SK-N-SH (cell line): ENCODE data around the gene TLL2. TPM values are rescaled to one million over a fixed set of nuclear protein-coding genes. Genes with fewer than 3 reads are reported as not detected.

Source experiments
- CTCF ChIA-PET: fragments of 300-600, 350-600 bp; formaldehyde crosslinking; extraction: SDS; loops from one replicate; lab custom pipeline; 2021; lab: Yijun Ruan, JAX
- POLR2A ChIA-PET: fragments of 350-600 bp; sonication (Branson Sonifier 250); formaldehyde crosslinking; extraction: SDS; loops from one replicate; lab custom pipeline; 2020; ENCODE audit warnings: antibody characterized with exemption, inconsistent platforms; lab: Yijun Ruan, JAX
- DNase-seq: peaks from one replicate; pipeline ENCODE4 v3.0.0; 2012
- H2AFZ ChIP-seq: fragments of 200-600 bp; sonication (generic); 2 replicates; pipeline ENCODE4 v1.8.1; 2016; ENCODE audit warnings: antibody characterized with exemption, mild to moderate bottlenecking, low read depth
- H3F3A ChIP-seq: fragments of 200-600 bp; sonication (generic); replicated peaks from 2 replicates; pipeline ENCODE3; 2016; ENCODE audit warnings: antibody characterized with exemption, mild to moderate bottlenecking; ENCODE audit not compliant: insufficient read depth
- H3K27ac ChIP-seq, 2 experiments: fragments of 200-500 bp in 1 of 2; fragments of 200-600 bp in 1 of 2; sonication (Bioruptor generic) in 1 of 2; sonication (generic), shearing (Covaris generic) in 1 of 2; 2 replicates each; pipeline versions ENCODE4 v1.5.1 to v1.6.1; 2014 to 2016; ENCODE audit warnings: low read depth in 2 of 2, inconsistent platforms in 1 of 2, low read length in 1 of 2, mild to moderate bottlenecking in 1 of 2, mixed read lengths in 1 of 2
- H3K27me3 ChIP-seq: fragments of 200-600 bp; sonication (generic), shearing (Covaris generic); 2 replicates; pipeline ENCODE4 v1.6.1; 2016; ENCODE audit warnings: mixed run types; ENCODE audit not compliant: insufficient read depth
- H3K36me3 ChIP-seq, 2 experiments: fragments of 200-500 bp in 1 of 2; fragments of 200-600 bp in 1 of 2; sonication (Bioruptor generic) in 1 of 2; sonication (generic) in 1 of 2; replicated peaks in 1 of 2; 2 replicates each; pipeline versions ENCODE3 to v1.5.1; 2014 to 2016; ENCODE audit warnings: low read length in 1 of 2, mild to moderate bottlenecking in 1 of 2; ENCODE audit not compliant: insufficient read depth in 2 of 2, control insufficient read depth in 1 of 2
- H3K4me1 ChIP-seq, 2 experiments: fragments of 200-500 bp in 1 of 2; fragments of 200-600 bp in 1 of 2; sonication (Bioruptor generic) in 1 of 2; sonication (generic), shearing (Covaris generic) in 1 of 2; 2 replicates each; pipeline versions ENCODE4 v1.5.1 to v1.6.1; 2014 to 2016; ENCODE audit warnings: low read depth in 1 of 2, low read length in 1 of 2, mixed run types in 1 of 2; ENCODE audit not compliant: insufficient read depth in 2 of 2, control insufficient read depth in 1 of 2
- H3K4me2 ChIP-seq: fragments of 200-600 bp; sonication (generic), shearing (Covaris generic); 2 replicates; pipeline ENCODE4 v1.6.1; 2017; ENCODE audit warnings: mixed run types
- H3K4me3 ChIP-seq, 2 experiments: fragments of 200-500 bp in 1 of 2; fragments of 200-600 bp in 1 of 2; sonication (Bioruptor generic) in 1 of 2; sonication (generic), shearing (Covaris generic) in 1 of 2; 2 replicates each; pipeline versions ENCODE4 v1.5.1 to v1.8.1; 2014 to 2016; ENCODE audit warnings: low read depth in 2 of 2, inconsistent platforms in 1 of 2, low read length in 1 of 2, mild to moderate bottlenecking in 1 of 2, mixed read lengths in 1 of 2, moderate library complexity in 1 of 2
- H3K79me2 ChIP-seq: fragments of 200-600 bp; sonication (generic); 2 replicates; pipeline ENCODE4 v1.8.1; 2017; ENCODE audit warnings: mild to moderate bottlenecking; ENCODE audit not compliant: insufficient read depth
- H3K9ac ChIP-seq: fragments of 200-600 bp; sonication (generic); 2 replicates; pipeline ENCODE4 v1.6.1; 2017; ENCODE audit warnings: mixed run types
- H3K9me2 ChIP-seq: fragments of 200-600 bp; sonication (generic); 2 replicates; pipeline ENCODE4 v1.6.1; 2017; ENCODE audit warnings: mixed run types
- H3K9me3 ChIP-seq: fragments of 200-600 bp; sonication (generic); 2 replicates; pipeline ENCODE4 v1.6.1; 2017; ENCODE audit warnings: mixed run types, mild to moderate bottlenecking, moderate library complexity
- H4K20me1 ChIP-seq: fragments of 200-600 bp; sonication (generic); 2 replicates; pipeline ENCODE4 v1.6.1; 2017; ENCODE audit warnings: mild to moderate bottlenecking, mixed run types; ENCODE audit not compliant: insufficient read depth
- CHD2 ChIP-seq: fragments of 150-350 bp; IDR thresholded peaks from 2 replicates; pipeline ENCODE4 v1.6.1; 2018; ENCODE audit warnings: low read length; ENCODE audit not compliant: partially characterized antibody
- CTCF ChIP-seq: fragments of 200-600 bp; sonication (generic); IDR thresholded peaks from 2 replicates; pipeline ENCODE4 v1.6.1; 2017; ENCODE audit warnings: antibody characterized with exemption, mild to moderate bottlenecking, moderate library complexity
- EZH2phosphoT487 ChIP-seq: fragments of 200-600 bp; sonication (generic); IDR thresholded peaks from 2 replicates; pipeline ENCODE4 v1.6.1; 2017; ENCODE audit warnings: low read depth, mixed run types, mild to moderate bottlenecking, antibody characterized with exemption, moderate library complexity, borderline replicate concordance
- FOSL2 ChIP-seq: IDR thresholded peaks from 2 replicates; pipeline ENCODE4 v1.4.0; 2012; ENCODE audit warnings: low read depth, mild to moderate bottlenecking, moderate library complexity, borderline replicate concordance
- GABPA ChIP-seq: IDR thresholded peaks from 2 replicates; pipeline ENCODE4 v1.4.0; 2012; ENCODE audit warnings: low read depth, mild to moderate bottlenecking
- GATA2 ChIP-seq: sonication (generic); formaldehyde crosslinking; IDR thresholded peaks from 2 replicates; pipeline ENCODE4 v1.5.0; 2020; ENCODE audit warnings: mild to moderate bottlenecking, missing genetic modification reagents
- MAX ChIP-seq: IDR thresholded peaks from 2 replicates; pipeline ENCODE4 v1.4.0; 2012; ENCODE audit warnings: low read depth
- MXI1 ChIP-seq: IDR thresholded peaks from 2 replicates; pipeline ENCODE4 v1.6.1; 2012; ENCODE audit warnings: mild to moderate bottlenecking, low read depth, low read length, improper control_type of control experiment
- NFIC ChIP-seq: IDR thresholded peaks from 2 replicates; pipeline ENCODE4 v1.4.0; 2012; ENCODE audit warnings: borderline replicate concordance
- NRF1 ChIP-seq: IDR thresholded peaks from 2 replicates; pipeline ENCODE4 v1.6.1; 2012; ENCODE audit warnings: low read depth, mild to moderate bottlenecking, low read length
- POLR2AphosphoS5 ChIP-seq: IDR thresholded peaks from 2 replicates; pipeline ENCODE4 v1.6.1; 2012; ENCODE audit warnings: low read depth, low read length
- RAD21 ChIP-seq: IDR thresholded peaks from 2 replicates; pipeline ENCODE4 v1.6.1; 2012; ENCODE audit warnings: mild to moderate bottlenecking, low read length
- RCOR1 ChIP-seq: fragments of 150-350 bp; IDR thresholded peaks from 2 replicates; pipeline ENCODE4 v1.6.1; 2017; ENCODE audit warnings: antibody characterized with exemption, low read length
- REST ChIP-seq: IDR thresholded peaks from 2 replicates; pipeline ENCODE4 v1.6.1; 2012; ENCODE audit warnings: mild to moderate bottlenecking, low read depth, low read length, moderate library complexity
- RXRA ChIP-seq: IDR thresholded peaks from 2 replicates; pipeline ENCODE4 v1.4.0; 2012; ENCODE audit warnings: low read depth, mild to moderate bottlenecking, borderline replicate concordance
- SIN3A ChIP-seq: IDR thresholded peaks from 2 replicates; pipeline ENCODE4 v1.6.1; 2012; ENCODE audit warnings: low read depth, mild to moderate bottlenecking, low read length, moderate library complexity, borderline replicate concordance
- SMC3 ChIP-seq: IDR thresholded peaks from 2 replicates; pipeline ENCODE4 v1.6.1; 2012; ENCODE audit warnings: low read depth, low read length, improper control_type of control experiment
- TCF12 ChIP-seq: IDR thresholded peaks from 2 replicates; pipeline ENCODE4 v1.4.0; 2012
- TEAD4 ChIP-seq: IDR thresholded peaks from 2 replicates; pipeline ENCODE4 v1.4.0; 2012; ENCODE audit warnings: mild to moderate bottlenecking, borderline replicate concordance; ENCODE audit not compliant: insufficient read depth
- WGBS: methylation state at CpG from one replicate; pipeline ENCODE4 v1.1.6; 2017; ENCODE audit warnings: low lambda C conversion rate; 5-methylcytosine and 5-hydroxymethylcytosine counted together
- polyA plus RNA-seq, 3 experiments: library from polyadenylated mRNA; depleted of rRNA; stranded (reverse); fragments of >200 nt; gene quantifications; 2 replicates each; pipeline ENCODE4 v1.2.3, GENCODE V29; 2012

The TLL2 gene
- polyA plus RNA-seq, 1 of the 3 experiments (the other 2 are of a cell fraction) = 0.36 TPM

GRCh38 chr10:96491303-96491702 lies 22.4 kb downstream of the TLL2 start:
- H3K4me2 ChIP-seq = no peak overlapping the region
- POLR2A ChIA-PET = interaction anchor here (0.7 kb wide), 1 partner anchor 1501 kb away, joined by 3 read pairs; no protein-coding TSS in a partner anchor
- no peaks in the 10 kb centered on the region for H4K20me1 ChIP-seq
- TF ChIP-seq CTCF (peak; percentile 46), RAD21 (peak; percentile 61), GABPA (no peak), RXRA (no peak), FOSL2 (no peak), NFIC (no peak), TEAD4 (no peak), TCF12 (no peak), SMC3 (peak; percentile 19; the same call in 1 of the 2 replicates)
- H2AFZ ChIP-seq = no peak overlapping the region
- no peaks in the 10 kb centered on the region for H3K9me3 ChIP-seq
- no peak overlapping the region for H3K4me3 ChIP-seq
- 64% methylated on average over 3 of the region's 3 CpGs for WGBS
- H3K27ac ChIP-seq = no peak overlapping the region
- CTCF ChIA-PET = interaction anchor here (0.7 to 3.8 kb wide), 16 partner anchors 10 to 534 kb away, joined by 3 to 23 read pairs (median 4); partner anchors contain the start of gene TLL2
- H3K27me3 ChIP-seq = no peaks in the 10 kb centered on the region
- H3K9ac ChIP-seq = no peak overlapping the region
- H3K36me3 ChIP-seq = no peaks in the 10 kb centered on the region
- DNase-seq = peak; percentile 43
- no peaks in the 10 kb centered on the region for H3K9me2 ChIP-seq
- no peaks in the 10 kb centered on the region for H3K79me2 ChIP-seq
- no peaks in the 10 kb centered on the region for H3F3A ChIP-seq
- H3K4me1 ChIP-seq = no peaks in the 10 kb centered on the region

GRCh38 chr10:96488161-96488935 lies 25.4 kb downstream of the TLL2 start:
- Histone ChIP-seq H3K9me2 (no peaks in the 10 kb centered on the region), H3K27ac (no peak overlapping the region), H3F3A (no peaks in the 10 kb centered on the region), H3K4me1 (no peaks in the 10 kb centered on the region), H3K9me3 (no peaks in the 10 kb centered on the region), H3K9ac (no peak overlapping the region), H3K27me3 (no peaks in the 10 kb centered on the region), H4K20me1 (no peaks in the 10 kb centered on the region), H3K4me3 (no peak overlapping the region), H3K4me2 (no peak overlapping the region), H3K36me3 (no peaks in the 10 kb centered on the region), H2AFZ (no peak overlapping the region), H3K79me2 (no peaks in the 10 kb centered on the region)
- no peak for DNase-seq
- POLR2A ChIA-PET = no interaction called here
- CTCF ChIA-PET = interaction anchor here (1.2 kb wide), 1 partner anchor 113 kb away, joined by 4 read pairs; no protein-coding TSS in a partner anchor
- WGBS = 56% methylated on average over 6 of the region's 14 CpGs
- no peak for TF ChIP-seq NRF1
- no peak for TF ChIP-seq MXI1
- TF ChIP-seq RCOR1 = no peak
- TF ChIP-seq CTCF = no peak
- TF ChIP-seq REST = no peak
- no peak for TF ChIP-seq GABPA
- TF ChIP-seq TEAD4 = no peak
- no peak for TF ChIP-seq EZH2phosphoT487
- TF ChIP-seq SIN3A = no peak
- no peak for TF ChIP-seq GATA2 (CRISPR knock-in tag)
- no peak for TF ChIP-seq POLR2AphosphoS5
- TF ChIP-seq CHD2 = no peak
- TF ChIP-seq MAX = no peak
- no peak for TF ChIP-seq TCF12
